ENCODE measurements around the gene OR51G1.
"Not testable (repeated sequence)": the region's sequence is repeated elsewhere in the genome, so short reads cannot be mapped to it uniquely, and the experiment has no call there.

The OR51G1 gene

GRCh38 chr11:4924239-4924638 is at the start of gene OR51G1:
Gene OR51G1, minus strand, starts transcription at chr11:4924339. Its CDS starts 0 bp downstream, at chr11:4924339.
- no peak for DNase-seq

- DNase-seq = no peak
Observed at GRCh38 chr11:4962816-4963215, 38.7 kb upstream of the OR51G1 start.

GRCh38 chr11:4960877-4961276 is 36.7 kb upstream of the OR51G1 start:
- no peak for DNase-seq

GRCh38 chr11:4957396-4957795 is 33.3 kb upstream of the OR51G1 start:
- DNase-seq = no peak

GRCh38 chr11:4955613-4956012 is 31.5 kb upstream of the OR51G1 start, which contains the start of gene OR51A2:
Gene OR51A2, minus strand, starts transcription at chr11:4955713. Its CDS starts 0 bp downstream, at chr11:4955713.
- DNase-seq = not testable (repeated sequence)

DNA sequence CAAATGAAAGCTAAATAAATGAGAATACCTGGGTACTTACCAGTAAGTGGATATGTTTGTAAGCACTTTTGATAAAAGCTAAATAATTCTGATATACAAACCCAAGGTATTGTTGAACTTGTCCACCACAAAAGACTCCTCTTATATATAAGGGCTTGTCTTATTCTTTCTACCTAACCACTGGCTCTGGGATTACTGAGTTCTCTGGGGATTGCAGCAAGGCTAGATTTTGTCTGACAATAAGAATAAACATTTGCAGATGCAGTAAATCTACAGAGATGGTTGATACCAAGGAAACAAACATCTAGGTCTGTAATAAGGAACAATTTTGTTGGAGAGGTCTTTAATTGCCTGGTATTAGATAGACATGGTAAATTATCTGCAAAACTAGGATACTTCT is 23.4 kb upstream of the OR51G1 start, which contains the start of gene OR51A4:
Gene OR51A4 (minus strand): TSS at position 101 of the 400 bp plus-strand sequence. CDS start 505 bp downstream, outside the sequence.
- no peak for DNase-seq

- no peak for DNase-seq
Observed at GRCh38 chr11:4936745-4937144, 12.6 kb upstream of the OR51G1 start.

- DNase-seq = no peak
Observed at GRCh38 chr11:4932751-4933150, 8.6 kb upstream of the OR51G1 start.

DNA sequence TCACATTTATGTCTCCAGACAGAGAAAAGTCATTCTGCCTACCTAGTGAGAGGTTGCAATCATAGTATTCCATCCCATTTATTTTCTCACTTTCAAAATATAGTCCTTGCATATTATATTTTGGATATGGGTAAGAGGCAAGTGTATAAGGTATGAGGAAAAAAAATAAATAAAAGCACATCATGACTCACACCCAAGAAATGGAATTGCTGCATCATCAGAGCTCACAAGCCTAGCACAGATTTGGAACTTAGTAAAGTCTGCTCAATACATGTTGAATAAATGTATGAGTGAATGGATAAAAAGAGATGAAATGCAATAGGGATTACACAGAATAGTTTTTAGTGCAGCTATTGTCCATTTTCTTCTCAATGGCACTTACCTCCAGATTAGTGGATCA is 2.5 kb upstream of the OR51G1 start:
- DNase-seq = no peak

- no peak for DNase-seq
Observed at GRCh38 chr11:4922304-4922703, 1.8 kb downstream of the OR51G1 start.

- DNase-seq = no peak
Observed at GRCh38 chr11:4921796-4922195, 2.3 kb downstream of the OR51G1 start.

DNA sequence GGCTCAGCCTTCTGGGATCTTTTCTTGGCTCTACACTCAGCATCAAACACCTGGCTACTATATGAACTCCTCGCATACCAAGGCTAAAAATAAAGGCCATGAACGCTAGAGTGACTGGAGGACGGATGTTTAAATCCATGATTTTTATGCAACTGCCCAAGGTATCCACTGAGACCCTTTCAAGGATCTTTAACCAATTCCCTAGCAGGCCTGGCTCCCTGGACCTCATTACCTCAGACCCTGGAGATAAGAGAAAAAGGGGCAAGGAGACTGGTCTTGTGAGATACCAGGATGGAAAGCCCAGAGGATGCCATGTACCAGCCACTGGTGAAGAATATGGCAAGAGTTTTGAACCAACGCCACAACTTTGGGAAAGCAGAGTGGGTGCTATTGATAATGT is 4.9 kb downstream of the OR51G1 start, which contains the start of gene OR51G2:
Gene OR51G2 (minus strand): TSS at position 101 of the 400 bp plus-strand sequence. CDS start 3,687 bp downstream, outside the sequence.
- no peak for DNase-seq

- DNase-seq = no peak
Observed at GRCh38 chr11:4916581-4916980, 7.6 kb downstream of the OR51G1 start.

DNA sequence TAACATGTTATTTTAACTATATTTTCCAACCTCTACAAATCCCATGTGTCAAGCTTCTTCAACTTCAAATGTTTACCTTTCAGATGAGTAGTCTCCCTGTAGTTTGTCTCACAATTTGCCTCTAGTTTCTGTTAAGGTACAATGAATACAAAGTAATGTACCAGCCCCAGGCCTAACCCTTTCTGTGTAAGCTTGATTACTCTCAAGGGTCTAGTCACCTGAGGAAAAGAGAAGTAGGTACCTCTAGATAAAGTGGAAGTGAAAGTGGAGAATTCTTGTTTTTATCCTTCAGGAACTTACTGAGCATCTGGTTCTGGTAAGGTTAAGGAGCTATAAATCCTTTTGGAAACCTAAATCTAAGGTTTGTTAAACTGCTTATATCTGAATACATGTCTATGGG is 20.7 kb downstream of the OR51G1 start, which contains the start of gene OR51A7:
Gene OR51A7 (plus strand): TSS at position 300 of the 400 bp plus-strand sequence. CDS start 3,587 bp downstream, outside the sequence.
- DNase-seq = no peak

GRCh38 chr11:4891996-4892640 is 32.0 kb downstream of the OR51G1 start:
- DNase-seq = no peak

- DNase-seq = no peak
Observed at GRCh38 chr11:4890279-4890678, 33.9 kb downstream of the OR51G1 start.

DNA sequence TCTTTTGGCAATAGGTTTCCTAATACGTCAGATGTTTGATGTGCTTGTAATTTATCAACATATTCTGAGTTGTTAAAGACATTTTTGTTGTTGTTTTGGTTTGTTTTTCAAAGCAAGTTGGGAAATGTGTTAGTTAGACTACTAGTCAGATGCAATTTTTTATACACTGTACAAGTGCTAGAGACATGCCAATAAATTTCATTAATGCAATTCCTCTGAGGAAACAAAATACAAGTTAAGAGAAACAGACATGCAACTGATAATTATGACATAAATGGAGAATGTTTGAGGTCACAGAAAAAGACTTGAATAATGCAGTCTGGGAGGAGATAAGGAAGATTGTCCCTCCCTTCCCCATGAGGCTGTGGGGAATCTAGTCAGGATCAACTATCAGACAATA is 36.5 kb downstream of the OR51G1 start:
- DNase-seq = no peak

GRCh38 chr11:4886186-4886585 is 38.0 kb downstream of the OR51G1 start:
- DNase-seq = no peak

- no peak for DNase-seq
Observed at GRCh38 chr11:4884361-4884760, 39.8 kb downstream of the OR51G1 start.

GRCh38 chr11:4882543-4882942 is 41.6 kb downstream of the OR51G1 start:
- no peak for DNase-seq

DNA sequence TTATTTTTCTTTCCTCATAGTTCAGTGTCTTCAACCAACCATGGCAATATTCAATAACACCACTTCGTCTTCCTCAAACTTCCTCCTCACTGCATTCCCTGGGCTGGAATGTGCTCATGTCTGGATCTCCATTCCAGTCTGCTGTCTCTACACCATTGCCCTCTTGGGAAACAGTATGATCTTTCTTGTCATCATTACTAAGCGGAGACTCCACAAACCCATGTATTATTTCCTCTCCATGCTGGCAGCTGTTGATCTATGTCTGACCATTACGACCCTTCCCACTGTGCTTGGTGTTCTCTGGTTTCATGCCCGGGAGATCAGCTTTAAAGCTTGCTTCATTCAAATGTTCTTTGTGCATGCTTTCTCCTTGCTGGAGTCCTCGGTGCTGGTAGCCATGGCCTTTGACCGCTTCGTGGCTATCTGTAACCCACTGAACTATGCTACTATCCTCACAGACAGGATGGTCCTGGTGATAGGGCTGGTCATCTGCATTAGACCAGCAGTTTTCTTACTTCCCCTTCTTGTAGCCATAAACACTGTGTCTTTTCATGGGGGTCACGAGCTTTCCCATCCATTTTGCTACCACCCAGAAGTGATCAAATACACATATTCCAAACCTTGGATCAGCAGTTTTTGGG is 42.2 kb downstream of the OR51G1 start, which contains the start of gene OR51T1:
Gene OR51T1 (plus strand): TSS at position 41 of the 641 bp plus-strand sequence. CDS start 0 bp downstream, at position 41.
- no peak for DNase-seq

DNA sequence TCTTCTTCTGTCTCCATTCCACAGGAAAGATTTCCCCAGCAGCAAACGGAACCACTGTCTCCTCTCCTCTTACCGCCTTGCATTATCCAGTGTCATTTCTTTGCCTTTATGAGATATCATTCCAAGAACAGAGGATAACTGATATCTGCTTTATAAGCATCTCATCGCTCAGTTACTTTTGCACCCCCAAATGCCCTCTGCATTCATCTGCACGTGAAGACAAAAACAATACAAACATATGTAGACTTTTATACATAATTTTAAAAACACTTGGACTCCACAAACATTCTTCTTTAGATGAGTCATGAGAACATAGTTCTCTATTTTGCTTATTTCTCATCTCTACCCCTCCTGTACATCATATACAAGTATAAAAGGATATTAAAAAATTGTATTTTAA is 43.0 kb downstream of the OR51G1 start:
- no peak for DNase-seq
